Measurements from ENCODE around the gene RNF8. TPM values are rescaled to one million over a fixed set of nuclear protein-coding genes. Genes with fewer than 3 reads are reported as not detected.
"Not testable (repeated sequence)": the region's sequence is repeated elsewhere in the genome, so short reads cannot be mapped to it uniquely, and the experiment has no call there.

RNF8 gene, protein sequence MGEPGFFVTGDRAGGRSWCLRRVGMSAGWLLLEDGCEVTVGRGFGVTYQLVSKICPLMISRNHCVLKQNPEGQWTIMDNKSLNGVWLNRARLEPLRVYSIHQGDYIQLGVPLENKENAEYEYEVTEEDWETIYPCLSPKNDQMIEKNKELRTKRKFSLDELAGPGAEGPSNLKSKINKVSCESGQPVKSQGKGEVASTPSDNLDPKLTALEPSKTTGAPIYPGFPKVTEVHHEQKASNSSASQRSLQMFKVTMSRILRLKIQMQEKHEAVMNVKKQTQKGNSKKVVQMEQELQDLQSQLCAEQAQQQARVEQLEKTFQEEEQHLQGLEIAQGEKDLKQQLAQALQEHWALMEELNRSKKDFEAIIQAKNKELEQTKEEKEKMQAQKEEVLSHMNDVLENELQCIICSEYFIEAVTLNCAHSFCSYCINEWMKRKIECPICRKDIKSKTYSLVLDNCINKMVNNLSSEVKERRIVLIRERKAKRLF
- total RNA-seq = 18.2 and 18.3 TPM in 2 replicates
- long read RNA-seq, full-length matches to known transcripts = 51 of 64 reads
- long read RNA-seq, partial matches to known transcripts = 8 of 64 reads
- long read RNA-seq, other reads (novel, unspliced or antisense) = 5 of 64 reads

GRCh38 chr6:37353761-37354525 lies at the start of gene RNF8:
RNF8 (plus strand) TSS chr6:37353983; CDS start chr6:37354165, 182 bp downstream.
- TF ChIP-seq CTCF (IDR thresholded peaks at IDR 0.05) = no peak
- peak within 1 kb of the TSS; percentile 95 for H3K4me3 Mint-ChIP-seq (ENCODE audit: unreplicated experiment)

DNA sequence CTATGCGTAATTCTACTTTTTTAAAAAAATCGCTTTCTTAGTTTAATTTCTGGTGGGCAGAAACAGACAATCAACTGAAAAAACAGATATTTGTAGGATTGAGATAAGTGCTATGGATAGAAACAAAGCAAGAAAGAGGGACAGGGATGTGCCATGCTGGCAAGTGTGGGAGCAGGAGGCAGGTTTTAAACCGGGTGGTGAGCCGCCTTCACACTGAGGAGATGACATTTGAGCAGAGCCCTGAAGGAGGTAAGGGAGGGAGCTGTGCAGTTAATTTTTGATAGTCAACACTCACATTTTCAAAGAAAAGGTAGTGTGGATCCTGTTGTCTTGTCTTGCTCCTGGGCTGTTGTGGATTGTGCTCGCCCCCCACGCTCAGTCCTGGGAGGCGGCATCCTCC lies 49.0 kb upstream of the RNF8 start:
- TF ChIP-seq CTCF (IDR thresholded peaks at IDR 0.05) = no peak
- H3K36me3 Mint-ChIP-seq (ENCODE audit: unreplicated experiment) = peaks cover 21% of the 10 kb centered on the region
- H3K9me3 Mint-ChIP-seq (ENCODE audit: unreplicated experiment) = no peaks in the 10 kb centered on the region
- H3K27me3 Mint-ChIP-seq (ENCODE audit: unreplicated experiment) = no peaks in the 10 kb centered on the region
- H3K4me3 Mint-ChIP-seq (ENCODE audit: unreplicated experiment) = no peak overlapping the region
- no peak overlapping the region for H3K27ac Mint-ChIP-seq (ENCODE audit: unreplicated experiment)
- H3K4me1 Mint-ChIP-seq (ENCODE audit: unreplicated experiment) = peaks cover 9% of the 10 kb centered on the region
- no peak for DNase-seq (ENCODE audit: extremely low spot score, unreplicated experiment)

More at GRCh38 chr6:37353761-37354525, at the start of gene RNF8:
- peak; percentile 96 for DNase-seq (ENCODE audit: extremely low spot score, unreplicated experiment)
- Mint-ChIP-seq H3K4me1 (ENCODE audit: unreplicated experiment) (peaks cover 24% of the 10 kb centered on the region), H3K9me3 (ENCODE audit: unreplicated experiment) (no peaks in the 10 kb centered on the region), H3K27me3 (ENCODE audit: unreplicated experiment) (no peaks in the 10 kb centered on the region), H3K27ac (ENCODE audit: unreplicated experiment) (peak within 1 kb of the TSS; percentile 88), H3K36me3 (ENCODE audit: unreplicated experiment) (peaks cover 2% of the 10 kb centered on the region)

GRCh38 chr6:37305841-37306425 lies 47.9 kb upstream of the RNF8 start:
- Mint-ChIP-seq H3K36me3 (ENCODE audit: unreplicated experiment) (peaks cover 18% of the 10 kb centered on the region), H3K4me1 (ENCODE audit: unreplicated experiment) (peaks cover 9% of the 10 kb centered on the region), H3K27me3 (ENCODE audit: unreplicated experiment) (no peaks in the 10 kb centered on the region), H3K9me3 (ENCODE audit: unreplicated experiment) (no peaks in the 10 kb centered on the region), H3K4me3 (ENCODE audit: unreplicated experiment) (no peak overlapping the region), H3K27ac (ENCODE audit: unreplicated experiment) (no peak overlapping the region)
- no peak for TF ChIP-seq CTCF (IDR thresholded peaks at IDR 0.05)
- DNase-seq (ENCODE audit: extremely low spot score, unreplicated experiment) = no peak

GRCh38 chr6:37306624-37307222 lies 47.1 kb upstream of the RNF8 start:
- no peak overlapping the region for H3K27ac Mint-ChIP-seq (ENCODE audit: unreplicated experiment)
- H3K27me3 Mint-ChIP-seq (ENCODE audit: unreplicated experiment) = no peaks in the 10 kb centered on the region
- H3K9me3 Mint-ChIP-seq (ENCODE audit: unreplicated experiment) = no peaks in the 10 kb centered on the region
- H3K36me3 Mint-ChIP-seq (ENCODE audit: unreplicated experiment) = peaks cover 19% of the 10 kb centered on the region
- TF ChIP-seq CTCF (IDR thresholded peaks at IDR 0.05) = no peak
- peaks cover 9% of the 10 kb centered on the region for H3K4me1 Mint-ChIP-seq (ENCODE audit: unreplicated experiment)
- no peak overlapping the region for H3K4me3 Mint-ChIP-seq (ENCODE audit: unreplicated experiment)
- no peak for DNase-seq (ENCODE audit: extremely low spot score, unreplicated experiment)

DNA sequence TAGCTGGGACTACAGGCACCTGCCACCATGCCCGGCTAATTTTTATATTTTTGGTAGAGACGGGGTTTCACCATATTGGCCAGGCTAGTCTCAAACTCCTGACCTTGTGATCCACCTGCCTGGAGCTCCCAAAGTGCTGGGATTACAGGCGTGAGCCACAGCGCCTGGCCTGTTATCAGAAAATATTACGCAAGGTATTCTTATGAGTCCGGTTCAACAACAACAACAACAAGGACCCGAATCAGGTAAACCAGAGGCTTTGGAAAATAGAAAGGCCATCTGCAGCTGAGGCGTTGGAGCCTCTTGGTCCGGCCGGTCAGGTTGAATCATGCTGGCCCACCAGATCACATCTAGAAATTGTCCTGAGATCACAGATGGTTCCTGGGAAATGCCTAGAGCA lies 46.3 kb upstream of the RNF8 start:
- H3K27ac Mint-ChIP-seq (ENCODE audit: unreplicated experiment) = peak overlapping the region; percentile 38
- not testable (repeated sequence) for DNase-seq (ENCODE audit: extremely low spot score, unreplicated experiment); H3K4me3 Mint-ChIP-seq (ENCODE audit: unreplicated experiment); H3K9me3 Mint-ChIP-seq (ENCODE audit: unreplicated experiment); H3K27me3 Mint-ChIP-seq (ENCODE audit: unreplicated experiment)
- H3K4me1 Mint-ChIP-seq (ENCODE audit: unreplicated experiment) = peaks cover 12% of the 10 kb centered on the region
- peaks cover 21% of the 10 kb centered on the region for H3K36me3 Mint-ChIP-seq (ENCODE audit: unreplicated experiment)
